Parathyroid adenoma (tissue), 2 donors: ENCODE measurements around the gene RBM44.
"Not testable (repeated sequence)": the region's sequence is repeated elsewhere in the genome, so short reads cannot be mapped to it uniquely, and the experiment has no call there.

Experiments used
- H2AFZ ChIP-seq: fragments of 300-600 bp; sonication (generic); one replicate; pipeline ENCODE4 v1.7.0; 2017; ENCODE audit warnings: antibody characterized with exemption, mild to moderate bottlenecking
- H3K27ac ChIP-seq: fragments of 300-600 bp; sonication (generic); one replicate; pipeline ENCODE4 v1.7.0; 2017
- H3K27me3 ChIP-seq: fragments of 300-600 bp; sonication (generic); one replicate; pipeline ENCODE4 v1.7.0; 2017; ENCODE audit warnings: low read length; ENCODE audit not compliant: control insufficient read depth, insufficient read depth
- H3K36me3 ChIP-seq: fragments of 300-600 bp; sonication (generic); one replicate; pipeline ENCODE4 v1.7.0; 2017; ENCODE audit warnings: low read length; ENCODE audit not compliant: control insufficient read depth, insufficient read depth
- H3K4me1 ChIP-seq: fragments of 300-600 bp; sonication (generic); one replicate; pipeline ENCODE4 v1.7.0; 2017; ENCODE audit warnings: control low read depth
- H3K4me2 ChIP-seq: fragments of 300-600 bp; sonication (generic); one replicate; pipeline ENCODE4 v1.7.0; 2017; ENCODE audit warnings: low read length
- H3K4me3 ChIP-seq: fragments of 300-600 bp; sonication (generic); one replicate; pipeline ENCODE4 v1.7.0; 2017; ENCODE audit warnings: low read depth, low read length
- H3K79me2 ChIP-seq: fragments of 300-600 bp; sonication (generic); one replicate; pipeline ENCODE4 v1.7.0; 2017; ENCODE audit warnings: control low read depth
- H3K9ac ChIP-seq: fragments of 300-600 bp; sonication (generic); one replicate; pipeline ENCODE4 v1.7.0; 2017; ENCODE audit warnings: mild to moderate bottlenecking
- H3K9me3 ChIP-seq: fragments of 300-600 bp; sonication (generic); one replicate; pipeline ENCODE4 v1.7.0; 2017; ENCODE audit warnings: low read length; ENCODE audit not compliant: control insufficient read depth
- CTCF ChIP-seq: fragments of 300-600 bp; sonication (generic); IDR thresholded peaks from one replicate; pipeline ENCODE4 v1.7.0; 2017; ENCODE audit warnings: antibody characterized with exemption, mild to moderate bottlenecking
- donor health status: primary hyperparathyroidism.

Gene RBM44

GRCh38 chr2:237835372-237835771 is 36.8 kb downstream of the RBM44 start:
- H3K4me2 ChIP-seq: no peak overlapping the region
- no peaks in the 10 kb centered on the region for H3K36me3 ChIP-seq
- H3K27me3 ChIP-seq: no peaks in the 10 kb centered on the region
- no peaks in the 10 kb centered on the region for H3K9me3 ChIP-seq
- H3K9ac ChIP-seq: no peak overlapping the region
- no peak for TF ChIP-seq CTCF
- no peaks in the 10 kb centered on the region for H3K4me1 ChIP-seq
- no peak overlapping the region for H2AFZ ChIP-seq
- no peaks in the 10 kb centered on the region for H3K79me2 ChIP-seq
- H3K27ac ChIP-seq: no peak overlapping the region
- H3K4me3 ChIP-seq: no peak overlapping the region

- no peak overlapping the region for H3K4me2 ChIP-seq
- H3K4me3 ChIP-seq: no peak overlapping the region
- H2AFZ ChIP-seq: no peak overlapping the region
- no peaks in the 10 kb centered on the region for H3K27me3 ChIP-seq
- no peak for TF ChIP-seq CTCF
- H3K9me3 ChIP-seq: no peaks in the 10 kb centered on the region
- H3K4me1 ChIP-seq: no peaks in the 10 kb centered on the region
- H3K9ac ChIP-seq: no peak overlapping the region
- no peaks in the 10 kb centered on the region for H3K36me3 ChIP-seq
- H3K27ac ChIP-seq: no peak overlapping the region
- H3K79me2 ChIP-seq: no peaks in the 10 kb centered on the region
Observed at GRCh38 chr2:237841051-237841450, 42.5 kb downstream of the RBM44 start.

GRCh38 chr2:237848940-237849339 is 50.4 kb downstream of the RBM44 start:
- not testable (repeated sequence) for H3K9ac ChIP-seq, H3K27me3 ChIP-seq, H3K79me2 ChIP-seq, H3K27ac ChIP-seq, H3K4me1 ChIP-seq, H3K4me2 ChIP-seq, H3K9me3 ChIP-seq, H2AFZ ChIP-seq, H3K36me3 ChIP-seq, H3K4me3 ChIP-seq

- Histone ChIP-seq H3K9me3 (no peaks in the 10 kb centered on the region), H3K4me1 (no peaks in the 10 kb centered on the region), H3K36me3 (no peaks in the 10 kb centered on the region), H3K27ac (no peak overlapping the region), H3K4me2 (no peak overlapping the region), H2AFZ (no peak overlapping the region), H3K4me3 (no peak overlapping the region), H3K9ac (no peak overlapping the region), H3K27me3 (no peaks in the 10 kb centered on the region), H3K79me2 (no peaks in the 10 kb centered on the region)
- TF ChIP-seq CTCF: no peak
Observed at GRCh38 chr2:237854295-237854694, 55.7 kb downstream of the RBM44 start.

GRCh38 chr2:237857791-237858190 is 59.2 kb downstream of the RBM44 start:
- no peaks in the 10 kb centered on the region for H3K9me3 ChIP-seq
- no peak overlapping the region for H3K9ac ChIP-seq
- no peaks in the 10 kb centered on the region for H3K36me3 ChIP-seq
- no peaks in the 10 kb centered on the region for H3K79me2 ChIP-seq
- no peaks in the 10 kb centered on the region for H3K4me1 ChIP-seq
- no peak for TF ChIP-seq CTCF
- no peak overlapping the region for H3K4me2 ChIP-seq
- no peaks in the 10 kb centered on the region for H3K27me3 ChIP-seq
- no peak overlapping the region for H2AFZ ChIP-seq
- H3K27ac ChIP-seq: no peak overlapping the region
- H3K4me3 ChIP-seq: no peak overlapping the region
